ENCODE data around the gene BTBD2. TPM values are rescaled to one million over a fixed set of nuclear protein-coding genes. Genes with fewer than 3 reads are reported as not detected.

BTBD2 gene
- total and polyA plus RNA-seq, 2 of the 8 experiments (the other 6 are each of a cell fraction or from before 2014, with no cell fraction given), result 91.7 to 92.3 TPM

DNA sequence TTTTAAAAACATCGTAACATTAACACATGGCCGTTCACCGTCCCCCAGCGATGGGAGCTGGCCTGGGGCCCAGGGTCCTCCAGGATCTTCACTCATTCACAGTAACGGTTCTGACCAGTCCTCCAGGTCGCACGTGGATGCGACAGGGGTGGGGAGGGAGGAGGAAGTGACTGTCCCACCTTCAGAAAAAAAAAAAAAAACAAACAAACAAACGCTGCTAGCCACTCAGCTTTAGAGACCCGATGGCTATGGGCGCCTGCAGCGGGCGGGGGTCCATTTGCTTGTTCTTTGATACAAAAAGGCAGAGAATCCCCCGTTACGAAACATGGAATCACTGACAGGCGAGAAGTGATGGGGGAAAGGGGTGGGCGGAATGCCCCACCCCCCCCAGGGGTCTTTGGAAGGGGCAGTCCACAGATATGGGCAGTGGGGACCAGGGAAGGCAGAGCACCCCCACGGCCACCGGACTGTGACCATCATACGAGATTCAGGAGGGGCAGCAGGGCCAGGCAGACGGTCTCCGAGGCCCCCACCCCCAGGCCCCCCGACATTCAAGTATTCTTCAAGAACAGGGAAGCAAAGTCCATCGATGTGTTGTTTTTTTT is 22.2 kb upstream of the BTBD2 start:
- Histone ChIP-seq H2BK20ac (ENCODE audit: low read length) (no peak overlapping the region), H3K27ac (ENCODE audit: low read depth, low read length) (no peak overlapping the region), H4K91ac (replicated peaks; ENCODE audit: insufficient read length, low read length) (no peak overlapping the region), H3K9me3 (ENCODE audit: insufficient read depth in 2 of 2, low read depth in 1 of 2, low read length in 1 of 2) (peaks cover 7 to 8% of the 10 kb centered on the region in 2 experiments; a peak in 1 of 4 replicates), H3K4me1 (replicated peaks in 1 of 4; ENCODE audit: control insufficient read depth in 3 of 4, insufficient read depth in 4 of 4, low read length in 3 of 4) (peaks cover 0 to 19% (median 10%) of the 10 kb centered on the region in 4 experiments; a peak in 6 of 7 replicates), H3K4me3 (ENCODE audit: extremely low read depth in 1 of 4, insufficient read depth in 2 of 4, low read depth in 3 of 4, low read length in 4 of 4) (no peak overlapping the region), H4K5ac (ENCODE audit: insufficient read length, low read depth, low read length) (no peak overlapping the region), H2BK5ac (ENCODE audit: low read depth, low read length) (no peak overlapping the region), H2BK15ac (ENCODE audit: low read length) (no peak overlapping the region), H3K27me3 (replicated peaks in 1 of 4; ENCODE audit: control insufficient read depth in 3 of 4, extremely low read depth in 1 of 4, insufficient read depth in 3 of 4, low read length in 3 of 4) (no peaks in the 10 kb centered on the region), H3K4ac (replicated peaks; ENCODE audit: insufficient read length, low read depth, low read length) (no peak overlapping the region), H3K23ac (ENCODE audit: insufficient read length) (no peak overlapping the region), H2BK12ac (ENCODE audit: low read depth, low read length) (no peak overlapping the region), H3K23me2 (ENCODE audit: low read depth, low read length) (no peaks in the 10 kb centered on the region), H2BK120ac (replicated peaks; ENCODE audit: low read depth, low read length) (no peak overlapping the region), H4K20me1 (replicated peaks in 1 of 2; ENCODE audit: control insufficient read depth in 1 of 2, insufficient read depth in 2 of 2, low read length in 2 of 2) (peaks cover 3 to 14% of the 10 kb centered on the region in 2 experiments), H3K79me1 (ENCODE audit: low read depth, low read length) (no peaks in the 10 kb centered on the region), H3K9ac (replicated peaks in 1 of 4; ENCODE audit: extremely low read depth in 1 of 4, low read depth in 3 of 4, low read length in 3 of 4) (no peak overlapping the region), H4K8ac (ENCODE audit: extremely low read depth, insufficient read depth, low read length) (no peak overlapping the region), H3K36me3 (ENCODE audit: control insufficient read depth in 2 of 4, insufficient read depth in 4 of 4, low read length in 3 of 4) (peaks cover 7 to 39% (median 24%) of the 10 kb centered on the region in 4 experiments), H2AFZ (ENCODE audit: low read length) (no peak overlapping the region), H3K14ac (ENCODE audit: insufficient read length) (no peak overlapping the region), H3K18ac (ENCODE audit: extremely low read depth, low read length) (no peak overlapping the region), H3K4me2 (ENCODE audit: insufficient read depth in 1 of 2, low read depth in 2 of 2, low read length in 2 of 2) (no peak overlapping the region), H3K79me2 (ENCODE audit: control insufficient read depth in 1 of 2, insufficient read depth in 2 of 2, low read length in 2 of 2) (peaks cover 0 to 3% of the 10 kb centered on the region in 2 experiments; a peak in 1 of 4 replicates), H2AK5ac (ENCODE audit: low read depth, low read length) (no peak overlapping the region), H3K56ac (replicated peaks; ENCODE audit: insufficient read length, low read depth, low read length) (no peak overlapping the region)
- ChIA-PET POLR2A (ENCODE audit: partially characterized antibody) (interaction anchor here (0.6 to 27.5 kb wide), 3 partner anchors 13 to 544 kb away, joined by 3 to 524 read pairs (median 3); partner anchors contain the start of gene MKNK2), CTCF (ENCODE audit: partially characterized antibody) (interaction anchor here (1.8 to 2.3 kb wide), 2 partner anchors 15 to 32 kb away, joined by 6 to 10 read pairs; no protein-coding TSS in a partner anchor)
- FAIRE-seq (no peak), DNase-seq (ENCODE audit: low read depth in 1 of 2, low spot score in 2 of 2) (no peak)
- WGBS, 2 experiments (ENCODE audit: extremely low coverage in 1 of 2, insufficient coverage in 1 of 2, insufficient read length in 1 of 2, insufficient replicate concordance in 2 of 2, low coverage in 1 of 2, low lambda C conversion rate in 2 of 2, missing lambda C conversion rate in 1 of 2), result 96% methylated on average over 24 of the region's 24 CpGs; no CpG with 5 or more reads in 1 of the 2 experiments
- TF ChIP-seq POLR2AphosphoS5 (IDR thresholded peaks at IDR 0.05; ENCODE audit: low read depth, low read length) (no peak), HDAC2 (IDR thresholded peaks at IDR 0.05; ENCODE audit: borderline replicate concordance in 1 of 2, low read depth in 2 of 2, low read length in 2 of 2) (no peak), HDAC6 (IDR thresholded peaks at IDR 0.05; ENCODE audit: low read depth, low read length) (no peak), SUZ12 (IDR thresholded peaks at IDR 0.05; ENCODE audit: low read length) (no peak), CTBP2 (IDR thresholded peaks at IDR 0.05; ENCODE audit: borderline replicate concordance, insufficient read depth, insufficient read length, low read length) (no peak), CEBPB (IDR thresholded peaks at IDR 0.05; ENCODE audit: low read depth, low read length) (no peak)
